ENCODE results near the gene SPACA7.
"Not testable (repeated sequence)": the region's sequence is repeated elsewhere in the genome, so short reads cannot be mapped to it uniquely, and the experiment has no call there.

Gene SPACA7

DNA sequence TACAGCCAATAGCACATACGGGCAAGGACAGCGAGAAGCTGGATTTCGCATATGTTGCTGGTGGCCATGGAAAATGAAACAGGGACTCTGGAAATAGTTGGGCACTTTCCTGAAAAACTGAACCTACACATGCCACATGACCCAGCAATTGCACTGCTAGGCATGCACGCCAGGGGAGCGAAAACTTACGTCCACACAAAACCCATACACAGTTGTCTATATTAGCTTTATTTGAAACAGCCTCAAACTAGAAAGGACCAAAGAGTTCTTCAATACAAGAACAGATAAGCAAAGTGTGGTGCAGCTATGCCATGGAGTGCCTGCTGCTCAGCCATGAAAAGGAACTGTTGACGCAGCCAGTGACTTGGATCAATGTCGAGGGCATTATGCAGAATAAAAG, 7.3 kb upstream of the SPACA7 start:
- DNase-seq (ENCODE audit: low read depth): no peak
- H3K4me3 ChIP-seq (ENCODE audit: control insufficient read depth, low read depth, low read length): no peak overlapping the region
- TF ChIP-seq, protein P1, sequence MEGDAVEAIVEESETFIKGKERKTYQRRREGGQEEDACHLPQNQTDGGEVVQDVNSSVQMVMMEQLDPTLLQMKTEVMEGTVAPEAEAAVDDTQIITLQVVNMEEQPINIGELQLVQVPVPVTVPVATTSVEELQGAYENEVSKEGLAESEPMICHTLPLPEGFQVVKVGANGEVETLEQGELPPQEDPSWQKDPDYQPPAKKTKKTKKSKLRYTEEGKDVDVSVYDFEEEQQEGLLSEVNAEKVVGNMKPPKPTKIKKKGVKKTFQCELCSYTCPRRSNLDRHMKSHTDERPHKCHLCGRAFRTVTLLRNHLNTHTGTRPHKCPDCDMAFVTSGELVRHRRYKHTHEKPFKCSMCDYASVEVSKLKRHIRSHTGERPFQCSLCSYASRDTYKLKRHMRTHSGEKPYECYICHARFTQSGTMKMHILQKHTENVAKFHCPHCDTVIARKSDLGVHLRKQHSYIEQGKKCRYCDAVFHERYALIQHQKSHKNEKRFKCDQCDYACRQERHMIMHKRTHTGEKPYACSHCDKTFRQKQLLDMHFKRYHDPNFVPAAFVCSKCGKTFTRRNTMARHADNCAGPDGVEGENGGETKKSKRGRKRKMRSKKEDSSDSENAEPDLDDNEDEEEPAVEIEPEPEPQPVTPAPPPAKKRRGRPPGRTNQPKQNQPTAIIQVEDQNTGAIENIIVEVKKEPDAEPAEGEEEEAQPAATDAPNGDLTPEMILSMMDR (IDR thresholded peaks at IDR 0.05; ENCODE audit: control insufficient read depth, insufficient read depth, low read depth, low read length, missing control alignments): no peak

DNA sequence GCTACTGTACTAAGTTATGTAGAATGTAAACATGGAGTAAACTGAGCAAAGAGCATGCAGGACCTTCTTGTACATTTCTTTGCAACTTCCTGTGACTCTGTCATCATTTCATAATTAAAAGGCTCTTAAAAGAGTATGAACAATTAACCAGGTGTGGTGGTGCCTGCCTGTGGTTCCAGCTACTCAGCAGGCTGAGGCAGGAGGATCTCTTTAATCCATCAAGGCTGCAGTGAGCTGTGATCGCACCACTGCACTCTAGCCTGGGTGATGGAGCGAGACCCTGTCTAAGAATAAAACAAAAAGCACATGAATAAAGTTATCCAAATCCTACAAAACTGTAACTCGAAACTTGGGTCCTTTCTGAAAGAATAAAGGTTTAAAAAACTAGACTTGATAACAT, 5.8 kb upstream of the SPACA7 start:
- DNase-seq (ENCODE audit: low read depth): no peak
- H3K4me3 ChIP-seq (ENCODE audit: control insufficient read depth, low read depth, low read length): no peak overlapping the region
- TF ChIP-seq, protein P1 (IDR thresholded peaks at IDR 0.05; ENCODE audit: control insufficient read depth, insufficient read depth, low read depth, low read length, missing control alignments): no peak

DNA sequence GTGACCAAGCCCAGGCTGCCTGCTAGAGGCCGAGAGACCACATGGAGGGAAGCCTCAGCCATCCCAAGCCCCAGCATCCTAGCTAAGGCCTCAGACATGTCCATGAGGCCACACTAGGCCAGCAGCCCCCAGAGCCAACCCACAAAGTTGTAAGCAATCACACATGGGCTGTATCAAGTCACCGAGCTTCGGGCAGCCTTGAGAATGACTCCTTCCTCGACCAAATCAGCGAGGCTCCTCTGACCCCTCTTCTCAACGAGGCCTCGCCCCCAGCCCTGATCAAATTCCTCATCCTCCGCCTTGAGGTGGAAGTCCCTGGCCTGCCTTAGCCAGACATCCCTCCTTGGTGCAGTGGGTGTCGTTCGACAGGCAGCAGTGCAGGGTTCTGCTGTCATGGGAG, 1.9 kb upstream of the SPACA7 start:
- no peak overlapping the region for H3K4me3 ChIP-seq (ENCODE audit: control insufficient read depth, low read depth, low read length)
- TF ChIP-seq, protein P1 (IDR thresholded peaks at IDR 0.05; ENCODE audit: control insufficient read depth, insufficient read depth, low read depth, low read length, missing control alignments): no peak

DNA sequence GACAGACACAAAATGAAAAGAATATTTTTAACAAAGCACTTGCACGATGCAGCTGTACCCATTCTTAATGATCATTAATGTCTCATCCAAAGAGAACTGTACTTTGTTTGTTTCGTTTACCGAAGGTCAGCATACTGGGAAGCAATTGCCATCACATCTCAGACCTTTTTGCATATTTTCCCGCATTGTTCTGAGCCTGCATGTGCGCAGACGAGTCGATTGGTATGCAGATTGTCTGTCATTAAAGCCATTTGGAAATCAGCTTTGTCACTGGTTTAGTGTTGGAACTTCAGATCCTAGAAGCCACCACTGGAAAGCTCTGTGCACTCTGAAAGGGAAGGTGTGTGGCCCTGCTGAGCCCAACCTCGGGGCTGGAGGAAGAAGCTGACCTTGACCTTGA, 15.6 kb downstream of the SPACA7 start:
- no peak for DNase-seq (ENCODE audit: low read depth)
- TF ChIP-seq, protein P1 (IDR thresholded peaks at IDR 0.05; ENCODE audit: control insufficient read depth, insufficient read depth, low read depth, low read length, missing control alignments): no peak
- no peak overlapping the region for H3K4me3 ChIP-seq (ENCODE audit: control insufficient read depth, low read depth, low read length)

More for the DNA sequence above, 1.9 kb upstream of the SPACA7 start:
- no peak for DNase-seq (ENCODE audit: low read depth)

DNA sequence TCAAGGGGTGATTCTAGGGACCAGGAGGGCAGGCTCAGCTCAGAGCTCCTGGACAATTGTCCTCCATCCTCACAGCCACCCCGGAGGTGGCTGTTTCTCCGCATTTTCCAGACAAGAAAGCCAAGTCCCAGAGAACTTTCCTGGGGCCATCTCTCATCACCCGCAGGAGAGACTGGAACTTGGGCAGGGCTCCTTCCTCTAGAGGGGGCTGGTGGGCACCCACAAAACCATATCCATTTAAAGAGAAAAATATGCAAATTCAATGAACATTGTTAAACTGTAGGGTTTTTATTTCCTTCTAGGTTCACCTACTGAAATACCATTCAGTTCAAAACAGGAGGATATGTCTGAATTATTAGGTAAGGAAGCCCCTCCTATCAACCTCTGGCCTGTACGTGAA, 16.6 kb downstream of the SPACA7 start:
- TF ChIP-seq, protein P1 (IDR thresholded peaks at IDR 0.05; ENCODE audit: control insufficient read depth, insufficient read depth, low read depth, low read length, missing control alignments): no peak
- DNase-seq (ENCODE audit: low read depth): no peak

DNA sequence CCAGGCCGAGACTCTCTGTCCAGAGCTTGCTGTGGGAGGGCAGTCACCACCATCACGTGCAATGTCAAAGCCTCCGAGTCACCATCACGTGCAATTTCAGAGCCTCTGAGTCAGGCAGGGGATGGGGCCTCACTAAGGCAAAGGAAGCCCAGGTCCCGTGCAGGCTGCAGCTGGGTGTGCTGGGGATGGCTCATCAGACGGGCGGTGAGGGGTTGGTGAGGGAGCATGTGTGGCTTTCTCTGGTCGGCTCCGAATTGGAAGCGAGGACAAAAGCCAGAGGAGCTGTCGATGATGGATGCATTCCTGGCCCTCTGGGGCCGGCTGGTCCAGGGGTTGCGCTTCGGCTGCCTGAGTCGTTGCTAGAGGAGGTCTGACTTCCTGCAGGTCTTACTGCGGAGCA, 18.9 kb downstream of the SPACA7 start:
- DNase-seq (ENCODE audit: low read depth); H3K4me3 ChIP-seq (ENCODE audit: control insufficient read depth, low read depth, low read length): not testable (repeated sequence)

More for the DNA sequence above, 16.6 kb downstream of the SPACA7 start:
- H3K4me3 ChIP-seq (ENCODE audit: control insufficient read depth, low read depth, low read length): no peak overlapping the region

DNA sequence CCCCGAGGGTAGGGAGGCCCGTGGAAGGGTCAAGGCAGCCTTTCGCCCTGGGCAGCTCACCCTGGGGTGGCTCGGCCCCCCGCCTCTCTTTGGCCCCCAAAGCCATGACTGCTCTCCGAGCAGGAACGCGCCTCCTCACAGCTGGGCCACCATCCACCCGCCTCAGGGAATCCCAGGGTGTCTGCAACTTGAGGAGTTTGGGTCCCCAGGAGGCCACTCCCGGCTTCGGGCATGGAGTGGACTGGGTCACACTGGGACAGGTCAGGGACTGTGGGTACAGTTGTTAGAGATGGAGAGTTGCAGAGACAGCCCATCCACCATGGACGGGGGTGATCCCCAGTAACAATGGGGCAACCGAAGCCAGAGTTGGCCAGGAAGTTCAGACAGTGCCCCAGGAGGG, 19.8 kb downstream of the SPACA7 start:
- not testable (repeated sequence) for H3K4me3 ChIP-seq (ENCODE audit: control insufficient read depth, low read depth, low read length); DNase-seq (ENCODE audit: low read depth)

DNA sequence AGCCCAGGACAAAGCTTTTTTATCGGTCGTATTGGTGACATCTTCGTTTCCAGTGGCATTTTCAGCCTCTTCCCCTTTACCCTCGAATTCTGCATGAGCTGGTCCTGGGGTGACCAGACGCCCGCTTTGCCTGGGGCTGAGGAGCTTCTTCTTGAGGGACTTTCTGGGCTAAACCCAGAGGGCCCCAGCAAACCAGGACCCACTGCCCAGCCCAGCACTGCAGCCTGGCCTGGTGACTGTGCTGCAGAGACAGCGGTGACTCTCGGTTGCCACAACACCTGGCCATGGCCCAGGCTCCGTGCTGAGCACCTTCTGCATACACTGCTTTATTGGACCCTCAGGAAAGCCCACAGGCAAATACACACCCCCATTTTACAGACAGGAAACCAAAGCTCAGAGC, 21.0 kb downstream of the SPACA7 start:
- H3K4me3 ChIP-seq (ENCODE audit: control insufficient read depth, low read depth, low read length): no peak overlapping the region
- DNase-seq (ENCODE audit: low read depth): no peak
- TF ChIP-seq, protein P1 (IDR thresholded peaks at IDR 0.05; ENCODE audit: control insufficient read depth, insufficient read depth, low read depth, low read length, missing control alignments): no peak

DNA sequence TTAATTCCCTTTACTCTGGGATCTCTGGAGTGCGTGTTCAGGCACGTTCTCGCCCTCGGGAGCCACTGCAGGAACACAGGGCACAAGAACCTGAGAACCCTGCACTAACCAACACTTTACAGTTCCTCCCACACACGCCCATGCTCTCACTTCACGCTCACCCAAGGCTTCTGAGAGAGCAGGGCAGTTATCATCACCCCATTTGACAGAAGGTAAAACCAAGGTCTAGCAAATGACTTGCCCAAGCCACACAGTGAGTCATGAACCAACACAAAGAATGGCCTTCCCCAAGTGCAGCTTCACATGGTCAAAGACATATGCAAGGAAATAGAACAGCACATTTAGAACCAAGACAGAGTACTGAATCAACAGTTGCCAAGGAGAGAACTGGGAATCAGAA, 22.2 kb downstream of the SPACA7 start:
- DNase-seq (ENCODE audit: low read depth); H3K4me3 ChIP-seq (ENCODE audit: control insufficient read depth, low read depth, low read length): not testable (repeated sequence)

DNA sequence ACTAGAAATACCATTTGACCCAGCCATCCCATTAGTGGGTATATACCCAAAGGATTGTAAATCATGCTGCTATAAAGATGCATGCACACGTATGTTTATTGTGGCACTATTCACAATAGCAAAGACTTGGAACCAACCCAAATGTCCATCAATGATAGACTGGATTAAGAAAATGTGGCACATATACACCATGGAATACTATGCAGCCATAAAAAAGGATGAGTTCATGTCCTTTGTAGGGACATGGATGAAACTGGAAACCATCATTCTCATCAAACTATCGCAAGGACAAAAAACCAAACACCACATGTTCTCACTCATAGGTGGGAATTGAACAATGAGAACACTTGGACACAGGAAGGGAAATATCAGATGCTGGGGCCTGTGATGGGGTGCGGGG, 33.7 kb downstream of the SPACA7 start:
- H3K4me3 ChIP-seq (ENCODE audit: control insufficient read depth, low read depth, low read length); DNase-seq (ENCODE audit: low read depth): not testable (repeated sequence)
